Ascending aorta (tissue), 2 donors: Measurements from ENCODE around the gene TNS4. TPM values are rescaled to one million over a fixed set of nuclear protein-coding genes. Genes with fewer than 3 reads are reported as not detected.
A peak's percentile ranks its signal among the peaks of the same experiment; 100 is the strongest.

Source experiments
- DNase-seq, 2 donors: peaks; one replicate each; pipeline ENCODE4 v3.0.0-alpha.2; 2019; ENCODE audit warnings: low spot score in 2 of 2
- H3K27ac ChIP-seq, 2 donors: fragments of 200-600 bp; sonication (generic); one replicate each; pipeline ENCODE4 v1.5.1; 2016 to 2017; ENCODE audit warnings: mild to moderate bottlenecking in 1 of 2
- H3K27me3 ChIP-seq: fragments of 200-600 bp; sonication (generic); one replicate; pipeline ENCODE4 v1.5.1; 2017
- H3K36me3 ChIP-seq, 2 donors: fragments of 200-600 bp; sonication (generic); one replicate each; pipeline ENCODE4 v1.5.1; 2016
- H3K4me1 ChIP-seq, 2 donors: fragments of 200-600 bp; sonication (generic); one replicate each; pipeline ENCODE4 v1.5.1; 2016 to 2017; ENCODE audit warnings: mild to moderate bottlenecking in 1 of 2
- H3K4me3 ChIP-seq, 2 donors: fragments of 200-600 bp; sonication (generic); one replicate each; pipeline ENCODE4 v1.5.1; 2016 to 2017; ENCODE audit warnings: mild to moderate bottlenecking in 1 of 2
- H3K9me3 ChIP-seq, 2 donors: fragments of 200-600 bp; sonication (generic); one replicate each; pipeline ENCODE4 v1.5.1; 2016
- intact Hi-C: fragments of 100-400 bp; cut with DNase I; formaldehyde crosslinking; loops from one replicate; pipeline ENCODE4 v1.15.1; 2023
- total RNA-seq: library from RNA; depleted of rRNA; stranded (reverse); fragments of >200 nt; gene quantifications from one replicate; pipeline ENCODE4 v1.1.0, GENCODE V29; 2016
- TF ChIP-seq, protein P1 (sequence below), 3 experiments: fragments of 200-600 bp in 2 of 3; fragments of 450-650 bp in 1 of 3; sonication (generic) in 2 of 3; IDR thresholded peaks; one replicate each; pipeline ENCODE4 v1.5.1; 2016 to 2019; ENCODE audit warnings: antibody characterized with exemption in 3 of 3, mild to moderate bottlenecking in 1 of 3, moderate library complexity in 1 of 3

The TNS4 gene
- total RNA-seq, 1 donor from 2014 or later: not detected

DNA sequence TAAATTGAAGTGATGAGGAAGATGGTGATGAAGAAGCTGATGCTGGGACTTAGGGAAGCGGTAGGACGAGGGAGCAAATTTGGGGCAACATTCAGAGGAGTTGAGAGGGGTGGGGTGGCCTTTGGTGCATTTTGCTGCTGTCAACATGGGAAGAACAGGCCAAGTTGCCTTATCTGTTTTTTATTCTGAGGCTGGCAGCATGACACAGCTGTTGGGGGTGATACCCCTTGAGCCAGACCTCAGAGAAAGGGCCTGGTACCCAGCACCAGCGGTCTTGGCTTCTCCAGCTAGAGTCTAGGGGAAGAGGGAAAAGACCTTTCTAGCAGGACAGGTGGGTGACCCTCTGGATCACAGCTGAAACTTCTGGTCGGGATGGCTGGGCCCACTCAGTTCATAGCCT, 53.6 kb downstream of the TNS4 start:
- Histone ChIP-seq H3K4me1 (peaks cover 35 to 57% of the 10 kb centered on the region in 2 donors), H3K4me3 (peak overlapping the region in 1 of 2 donors; percentile 39), H3K27ac (peak overlapping the region; percentile 65 to 76), H3K9me3 (no peaks in the 10 kb centered on the region), H3K27me3 (no peaks in the 10 kb centered on the region), H3K36me3 (peaks cover 0 to under 1% of the 10 kb centered on the region in 2 donors)
- DNase-seq: no peak
- TF ChIP-seq, protein P1, sequence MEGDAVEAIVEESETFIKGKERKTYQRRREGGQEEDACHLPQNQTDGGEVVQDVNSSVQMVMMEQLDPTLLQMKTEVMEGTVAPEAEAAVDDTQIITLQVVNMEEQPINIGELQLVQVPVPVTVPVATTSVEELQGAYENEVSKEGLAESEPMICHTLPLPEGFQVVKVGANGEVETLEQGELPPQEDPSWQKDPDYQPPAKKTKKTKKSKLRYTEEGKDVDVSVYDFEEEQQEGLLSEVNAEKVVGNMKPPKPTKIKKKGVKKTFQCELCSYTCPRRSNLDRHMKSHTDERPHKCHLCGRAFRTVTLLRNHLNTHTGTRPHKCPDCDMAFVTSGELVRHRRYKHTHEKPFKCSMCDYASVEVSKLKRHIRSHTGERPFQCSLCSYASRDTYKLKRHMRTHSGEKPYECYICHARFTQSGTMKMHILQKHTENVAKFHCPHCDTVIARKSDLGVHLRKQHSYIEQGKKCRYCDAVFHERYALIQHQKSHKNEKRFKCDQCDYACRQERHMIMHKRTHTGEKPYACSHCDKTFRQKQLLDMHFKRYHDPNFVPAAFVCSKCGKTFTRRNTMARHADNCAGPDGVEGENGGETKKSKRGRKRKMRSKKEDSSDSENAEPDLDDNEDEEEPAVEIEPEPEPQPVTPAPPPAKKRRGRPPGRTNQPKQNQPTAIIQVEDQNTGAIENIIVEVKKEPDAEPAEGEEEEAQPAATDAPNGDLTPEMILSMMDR (IDR thresholded peaks at IDR 0.05): no peak
- intact Hi-C loops: no loop called here

DNA sequence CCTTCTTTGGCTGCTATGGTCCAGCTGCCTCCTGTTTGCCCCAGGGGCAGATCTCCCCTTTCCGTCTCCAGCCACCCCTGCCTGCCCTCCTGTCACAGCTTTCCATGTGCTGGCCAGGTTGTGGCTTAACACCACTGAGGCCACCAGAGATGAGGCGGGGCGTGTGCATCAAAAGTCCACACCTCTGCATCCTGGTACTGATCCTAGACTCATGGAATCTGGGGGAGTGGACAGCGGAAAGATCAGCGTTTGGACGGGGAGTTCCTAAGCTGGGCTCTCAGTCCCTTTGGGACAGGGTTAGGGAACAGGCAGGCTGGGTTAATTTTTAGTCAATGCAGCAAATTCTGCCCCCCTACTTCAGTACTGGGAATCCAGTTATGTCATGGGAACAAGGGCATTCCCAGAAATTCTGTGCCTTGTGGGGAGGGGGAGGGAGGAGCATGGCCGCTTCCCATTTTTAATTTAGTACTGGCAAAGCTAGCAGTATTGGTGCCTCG, 54.2 kb downstream of the TNS4 start:
- Histone ChIP-seq H3K27me3 (no peaks in the 10 kb centered on the region), H3K36me3 (no peaks in the 10 kb centered on the region), H3K4me1 (peaks cover 31 to 59% of the 10 kb centered on the region in 2 donors), H3K9me3 (no peaks in the 10 kb centered on the region), H3K4me3 (peak overlapping the region; percentile 16 to 39), H3K27ac (peak overlapping the region; percentile 65 to 76)
- intact Hi-C loops: no loop called here
- TF ChIP-seq, protein P1 (IDR thresholded peaks at IDR 0.05): no peak
- peak in 1 of 2 donors; percentile 73 for DNase-seq

- Histone ChIP-seq H3K27me3 (no peaks in the 10 kb centered on the region), H3K4me3 (peak overlapping the region; percentile 64 to 90), H3K36me3 (no peaks in the 10 kb centered on the region), H3K9me3 (no peaks in the 10 kb centered on the region), H3K4me1 (peaks cover 20 to 47% of the 10 kb centered on the region in 2 donors), H3K27ac (peak overlapping the region; percentile 65 to 92)
- TF ChIP-seq, protein P1 (IDR thresholded peaks at IDR 0.05): no peak
- DNase-seq: no peak
- intact Hi-C loops: no loop called here
Measured at GRCh38 chr17:40445751-40446468, 55.5 kb downstream of the TNS4 start.

DNA sequence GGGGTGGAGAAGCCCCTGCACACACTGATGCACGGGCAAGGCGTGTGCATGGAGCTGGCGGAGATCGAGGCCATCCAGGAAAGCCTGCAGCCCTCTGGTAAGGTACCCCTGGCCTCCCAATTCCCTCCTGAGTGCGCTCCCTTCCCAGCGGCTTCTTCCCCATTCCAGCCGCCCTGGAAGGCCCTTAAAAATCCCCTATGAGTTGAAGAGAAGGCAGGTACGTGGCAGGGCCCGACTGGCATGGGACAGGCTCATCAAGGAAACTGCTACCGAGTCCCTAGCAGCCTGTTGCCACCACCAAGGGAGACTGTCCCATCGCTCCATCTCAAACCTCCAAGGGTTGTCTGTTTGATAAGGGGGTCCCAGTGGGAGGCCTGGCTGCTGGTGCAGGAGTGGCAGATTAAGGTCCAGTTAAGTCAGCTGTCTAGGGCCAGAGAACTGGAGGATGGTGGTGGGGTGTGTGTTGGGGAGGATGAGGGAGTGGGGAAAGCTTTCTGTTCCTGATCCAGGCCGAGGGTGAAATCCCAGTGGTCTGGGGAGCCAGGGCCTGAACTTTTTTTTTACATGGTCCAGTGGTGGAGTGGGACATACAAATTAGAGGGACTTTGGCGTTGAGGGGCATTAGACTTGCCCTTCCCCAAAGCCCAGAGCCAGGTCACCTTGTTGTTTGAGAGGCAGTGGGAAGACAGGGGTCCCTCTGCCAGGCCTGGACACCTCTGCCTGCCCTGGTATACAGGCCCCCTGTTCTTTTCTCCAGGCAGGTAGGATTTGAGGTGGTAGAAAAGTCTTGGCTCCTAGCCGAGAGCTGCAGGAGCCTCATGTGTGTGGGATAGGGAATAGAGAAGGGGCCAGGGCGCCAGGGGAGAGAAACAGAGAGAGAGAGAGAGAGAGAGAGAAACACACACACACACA, 57.2 kb downstream of the TNS4 start:
- no peak for DNase-seq
- Histone ChIP-seq H3K27ac (peak overlapping the region; percentile 64 to 92), H3K9me3 (no peaks in the 10 kb centered on the region), H3K4me1 (peaks cover 19 to 45% of the 10 kb centered on the region in 2 donors), H3K4me3 (peak overlapping the region; percentile 64 to 90), H3K36me3 (no peaks in the 10 kb centered on the region), H3K27me3 (no peaks in the 10 kb centered on the region)
- TF ChIP-seq, protein P1 (IDR thresholded peaks at IDR 0.05): peak in 1 of 3 experiments; percentile 1
- intact Hi-C loops: loop anchor here (1.0 to 2.0 kb wide), 3 partner anchors 8 to 25 kb away; no protein-coding TSS in a partner anchor

DNA sequence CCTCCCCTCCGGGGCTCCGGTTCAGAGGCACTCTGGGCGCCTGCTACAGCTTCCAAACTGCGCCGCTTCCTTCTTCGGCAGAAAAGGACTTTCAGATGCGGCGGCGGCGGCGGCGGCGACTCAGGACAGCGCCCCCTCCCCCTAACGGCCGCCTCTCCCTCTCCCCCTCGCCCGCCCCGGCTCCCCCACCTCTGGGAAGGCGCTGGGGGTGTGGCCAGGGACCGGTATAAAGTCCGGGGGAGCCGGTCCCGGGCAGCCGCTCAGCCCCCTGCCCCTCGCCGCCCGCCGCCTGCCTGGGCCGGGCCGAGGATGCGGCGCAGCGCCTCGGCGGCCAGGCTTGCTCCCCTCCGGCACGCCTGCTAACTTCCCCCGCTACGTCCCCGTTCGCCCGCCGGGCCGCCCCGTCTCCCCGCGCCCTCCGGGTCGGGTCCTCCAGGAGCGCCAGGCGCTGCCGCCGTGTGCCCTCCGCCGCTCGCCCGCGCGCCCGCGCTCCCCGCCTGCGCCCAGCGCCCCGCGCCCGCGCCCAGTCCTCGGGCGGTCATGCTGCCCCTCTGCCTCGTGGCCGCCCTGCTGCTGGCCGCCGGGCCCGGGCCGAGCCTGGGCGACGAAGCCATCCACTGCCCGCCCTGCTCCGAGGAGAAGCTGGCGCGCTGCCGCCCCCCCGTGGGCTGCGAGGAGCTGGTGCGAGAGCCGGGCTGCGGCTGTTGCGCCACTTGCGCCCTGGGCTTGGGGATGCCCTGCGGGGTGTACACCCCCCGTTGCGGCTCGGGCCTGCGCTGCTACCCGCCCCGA, 58.0 kb downstream of the TNS4 start, which contains the start of gene IGFBP4:
Gene IGFBP4 (plus strand): TSS at position 255 of the 792 bp plus-strand sequence. CDS start 286 bp downstream, at position 541.
- intact Hi-C loops: loop anchor here (1.0 to 2.0 kb wide), 3 partner anchors 9 to 25 kb away; no protein-coding TSS in a partner anchor
- peak in 1 of 2 donors; percentile 88 for DNase-seq
- no peaks in the 10 kb centered on the region for H3K36me3 ChIP-seq

More for the DNA sequence above, 58.0 kb downstream of the TNS4 start, which contains the start of gene IGFBP4:
- peak within 1 kb of the TSS; percentile 89 to 92 for H3K27ac ChIP-seq
- H3K9me3 ChIP-seq: no peaks in the 10 kb centered on the region
- peak within 1 kb of the TSS; percentile 64 to 90 for H3K4me3 ChIP-seq
- peaks cover 10 to 40% of the 10 kb centered on the region in 2 donors for H3K4me1 ChIP-seq
- TF ChIP-seq, protein P1 (IDR thresholded peaks at IDR 0.05): peak in 2 of 3 experiments; percentile 25 to 43
- no peaks in the 10 kb centered on the region for H3K27me3 ChIP-seq
